ENCODE data around the gene TTYH3. TPM values are rescaled to one million over a fixed set of nuclear protein-coding genes. Genes with fewer than 3 reads are reported as not detected.
A peak's percentile ranks its signal among the peaks of the same experiment; 100 is the strongest.

The TTYH3 gene
- total RNA-seq, 1 experiment from 2014 or later, result 31.8 TPM

- no peak for DNase-seq (ENCODE audit: low read depth)
Measured at GRCh38 chr7:2634267-2635145, 2.7 kb downstream of the TTYH3 start.

DNA sequence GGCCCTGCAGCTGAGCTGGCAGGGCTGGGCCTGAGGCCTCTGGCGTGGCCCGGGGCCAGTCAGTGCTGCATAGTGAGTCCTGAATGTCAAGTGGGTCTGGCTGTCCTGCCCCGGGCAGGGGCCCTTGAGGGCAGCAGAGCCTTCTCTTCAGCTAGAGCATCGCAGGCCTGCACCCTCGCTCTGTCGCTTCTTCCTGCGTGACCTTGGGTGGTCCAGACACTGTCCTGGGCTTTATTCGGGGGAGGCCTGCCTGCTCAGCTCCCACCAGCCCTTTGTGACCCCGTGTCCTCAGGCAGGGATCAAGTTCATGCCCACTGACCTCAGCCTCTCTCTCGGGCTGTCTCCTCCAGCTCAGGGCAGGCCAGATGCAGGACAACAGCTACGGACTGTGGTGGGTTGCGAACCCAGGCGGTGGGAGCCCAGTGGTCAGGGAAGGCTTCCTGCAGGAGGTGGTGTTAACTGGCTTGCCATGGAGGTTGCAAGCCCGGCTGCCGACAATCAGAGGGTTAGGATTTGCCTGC lies 3.4 kb downstream of the TTYH3 start:
- DNase-seq (ENCODE audit: low read depth), result no peak

DNA sequence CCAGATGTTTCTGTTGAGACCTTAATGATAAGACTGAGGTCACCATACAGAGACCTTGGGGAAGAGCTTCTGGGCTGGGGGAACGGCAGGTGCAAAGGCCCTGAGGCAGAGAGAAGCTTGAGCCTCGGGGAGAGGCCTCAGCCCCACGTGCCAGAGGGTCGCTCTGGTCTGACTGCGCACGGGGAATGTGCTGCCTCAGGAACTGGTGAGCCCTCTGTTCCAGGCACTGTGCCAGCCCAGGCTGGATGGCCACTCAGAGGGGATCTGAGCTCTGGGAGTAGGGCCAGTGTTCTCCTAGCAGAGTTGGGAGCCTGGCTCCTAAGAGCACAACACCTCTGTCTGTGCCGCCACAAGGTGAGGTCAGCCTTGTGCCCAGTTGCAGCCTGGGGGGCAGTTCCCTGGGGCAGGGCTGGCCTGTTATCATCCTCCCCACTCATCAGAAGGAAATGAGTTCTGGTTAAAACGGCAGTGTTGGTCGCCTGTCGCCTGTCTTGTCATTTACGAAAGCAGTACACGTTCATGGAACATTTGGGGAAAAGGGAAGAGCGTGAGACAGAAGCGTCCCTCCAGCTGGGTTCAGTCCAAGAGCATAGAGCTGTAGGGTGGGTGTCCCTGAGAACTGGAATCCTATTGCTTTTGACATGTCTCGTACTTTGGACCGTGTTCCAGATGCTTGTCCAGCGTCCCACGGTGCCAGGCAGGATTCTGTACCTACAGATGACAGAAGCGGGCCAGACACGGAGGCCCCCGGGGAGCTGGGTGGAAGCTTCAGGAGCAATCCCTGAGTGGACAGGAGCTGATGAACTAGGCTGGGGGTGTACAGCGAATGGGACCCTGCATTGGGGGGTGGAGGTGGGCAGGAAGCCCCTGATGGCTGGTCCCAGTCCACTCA lies 4.3 kb downstream of the TTYH3 start:
- peak; percentile 38 for DNase-seq (ENCODE audit: low read depth)

- DNase-seq (ENCODE audit: low read depth), result no peak
Measured at GRCh38 chr7:2637066-2637471, 5.3 kb downstream of the TTYH3 start.

GRCh38 chr7:2637505-2638223 lies 5.9 kb downstream of the TTYH3 start:
- DNase-seq (ENCODE audit: low read depth), result no peak

GRCh38 chr7:2638224-2638991 lies 6.6 kb downstream of the TTYH3 start:
- DNase-seq (ENCODE audit: low read depth), result no peak

DNA sequence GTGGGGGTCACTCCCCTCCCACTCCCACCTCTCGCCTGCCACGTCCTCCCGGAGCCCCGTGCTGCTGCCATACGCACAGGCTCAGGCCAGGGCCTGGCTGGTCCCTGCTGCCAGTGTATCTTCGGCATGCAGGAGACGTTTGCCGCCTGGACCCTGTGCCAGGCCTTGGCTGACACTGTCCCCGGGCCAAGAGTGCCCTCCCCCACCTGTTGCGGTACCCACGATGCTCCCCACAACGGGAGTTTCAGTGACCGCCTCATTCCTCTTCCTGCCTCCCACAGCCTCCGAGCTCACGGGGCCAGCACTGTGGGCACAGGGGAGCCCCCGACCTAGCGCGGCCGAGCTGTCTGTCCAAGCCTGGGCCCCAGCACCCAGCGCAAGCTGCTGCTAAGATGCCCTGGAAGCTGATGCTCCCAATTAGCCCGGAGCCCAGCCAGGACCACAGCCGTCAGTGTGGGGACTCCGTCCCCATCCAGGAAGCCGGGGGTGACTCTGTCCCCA lies 7.4 kb downstream of the TTYH3 start:
- no peak for DNase-seq (ENCODE audit: low read depth)

DNA sequence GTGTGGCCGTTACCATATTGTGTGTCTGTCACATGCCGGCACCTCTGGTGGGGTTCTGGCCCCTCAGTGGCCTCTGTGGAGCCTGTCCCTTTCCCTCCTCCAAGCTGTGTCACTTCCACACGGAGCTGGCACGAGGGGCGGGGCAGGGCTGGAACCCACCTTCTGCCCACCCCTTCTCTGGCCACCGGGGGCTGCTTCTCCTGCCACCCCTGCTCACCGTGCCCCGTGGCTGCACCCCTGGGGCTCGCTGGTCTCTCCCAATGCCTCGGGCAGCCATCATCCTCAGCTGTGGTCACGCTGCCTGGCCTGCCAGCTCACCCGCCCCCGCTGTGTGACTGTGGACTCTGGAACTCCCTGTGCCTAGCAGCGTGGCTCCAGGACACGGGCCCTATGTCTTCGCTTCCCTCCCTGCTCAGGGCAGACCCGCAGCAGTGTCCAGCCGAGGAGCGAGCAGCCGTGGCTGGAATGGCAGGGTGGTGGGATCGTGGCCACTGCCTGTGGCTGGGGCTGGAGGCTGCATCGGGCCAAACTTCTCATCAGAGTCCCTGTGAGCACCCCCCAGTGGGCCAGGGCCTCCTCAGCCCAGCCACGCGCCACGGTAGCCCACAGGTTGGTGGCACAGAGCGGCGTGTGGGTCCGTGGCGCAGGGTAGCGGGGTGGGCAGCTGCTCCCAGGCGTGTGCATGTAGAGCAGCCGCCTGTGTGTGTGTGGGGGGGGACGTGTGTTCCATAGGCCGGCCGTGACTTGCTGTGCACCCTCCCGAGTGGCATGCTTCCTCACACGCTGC lies 8.1 kb downstream of the TTYH3 start:
- DNase-seq (ENCODE audit: low read depth), result no peak

DNA sequence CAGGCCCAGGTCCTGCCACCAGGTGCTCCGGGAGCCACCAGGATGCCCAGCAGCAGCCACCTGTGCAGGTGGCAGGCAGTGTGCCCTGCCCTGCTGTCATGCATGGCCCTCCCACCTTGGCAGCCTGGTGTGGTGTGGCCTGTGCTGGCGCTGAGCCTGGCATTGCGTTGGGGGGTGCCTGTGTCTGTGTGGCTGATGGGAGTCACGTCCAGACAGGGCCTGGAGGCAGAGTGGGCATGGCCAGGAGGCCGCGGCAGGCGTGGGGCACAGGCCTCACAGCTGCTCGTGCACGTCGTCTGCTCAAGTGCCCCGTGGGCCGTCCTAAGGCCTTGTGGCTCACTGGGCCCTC lies 8.7 kb downstream of the TTYH3 start:
- peak; percentile 36 for DNase-seq (ENCODE audit: low read depth)

GRCh38 chr7:2640846-2641316 lies 9.1 kb downstream of the TTYH3 start:
- no peak for DNase-seq (ENCODE audit: low read depth)

- peak; percentile 96 for DNase-seq (ENCODE audit: low read depth)
Measured at GRCh38 chr7:2641406-2642393, 9.9 kb downstream of the TTYH3 start.

- no peak for DNase-seq (ENCODE audit: low read depth)
Measured at GRCh38 chr7:2643386-2644219, 11.8 kb downstream of the TTYH3 start.

- DNase-seq (ENCODE audit: low read depth), result no peak
Measured at GRCh38 chr7:2644220-2644561, 12.4 kb downstream of the TTYH3 start.

DNA sequence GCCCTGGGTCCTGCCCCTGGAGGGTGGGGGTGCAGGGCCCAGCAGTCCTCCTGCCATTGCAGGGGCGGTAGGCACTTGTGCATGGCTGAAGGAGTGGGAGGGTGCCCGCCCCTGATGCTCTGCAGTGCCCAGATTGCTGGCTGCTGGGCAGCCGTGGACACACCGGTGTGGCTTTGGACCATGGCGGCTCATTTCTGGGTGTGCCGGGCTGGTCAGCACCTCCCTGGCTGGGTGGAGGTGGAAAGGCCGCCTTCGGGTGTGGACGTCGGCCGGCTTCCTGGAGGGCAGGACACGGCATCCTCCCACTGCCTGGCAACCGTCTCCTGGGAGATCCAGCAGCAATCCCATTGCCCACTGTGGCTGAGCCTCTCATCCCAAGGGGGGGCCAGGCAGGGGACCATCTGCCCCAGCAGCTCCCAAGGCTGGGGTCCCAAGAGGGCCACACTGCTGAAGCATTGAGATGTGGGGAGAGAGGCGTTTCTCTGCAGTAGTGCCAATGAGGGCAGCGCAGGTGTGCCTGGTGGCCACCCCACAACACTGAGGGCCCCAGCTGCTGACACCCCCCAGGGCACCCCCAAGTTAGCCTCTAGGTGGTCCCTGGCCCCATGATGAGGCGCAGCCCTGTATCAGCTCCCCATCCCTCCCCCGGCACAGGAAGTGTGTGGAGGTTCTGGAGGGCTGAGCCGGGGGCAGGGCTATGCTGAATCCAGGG lies 12.9 kb downstream of the TTYH3 start:
- no peak for DNase-seq (ENCODE audit: low read depth)

- no peak for DNase-seq (ENCODE audit: low read depth)
Measured at GRCh38 chr7:2645274-2645868, 13.6 kb downstream of the TTYH3 start.

GRCh38 chr7:2646336-2646679 lies 14.5 kb downstream of the TTYH3 start:
- DNase-seq (ENCODE audit: low read depth), result no peak
